ENCODE results near the gene RAB34.

The RAB34 gene

DNA sequence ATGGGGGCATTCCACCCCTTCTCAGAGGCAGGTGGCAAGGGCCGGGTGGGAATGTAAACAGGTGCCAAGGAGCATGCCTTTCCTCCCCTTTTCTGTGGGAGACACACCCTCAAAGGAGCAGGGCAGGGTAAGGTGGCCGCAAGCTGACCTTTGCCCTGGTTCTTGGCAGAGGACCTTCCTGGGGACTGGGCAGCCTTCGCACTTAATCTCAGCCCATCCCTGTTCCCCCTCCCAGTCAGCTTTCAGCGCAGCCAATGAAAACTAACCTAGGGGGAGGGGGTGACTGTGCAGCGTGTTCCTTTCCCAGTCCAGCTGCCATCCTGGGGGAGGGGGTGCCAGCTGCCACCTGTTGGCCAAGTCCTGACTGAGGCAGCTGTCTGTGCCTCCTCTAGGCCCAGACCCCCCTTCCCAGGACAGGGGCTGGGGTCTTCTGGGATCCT is 29.0 kb upstream of the RAB34 start:
- Histone ChIP-seq H3F3A (ENCODE audit: insufficient read depth) (peaks cover 87% of the 10 kb centered on the region), H3K36me3 (ENCODE audit: low read length) (peaks cover 26% of the 10 kb centered on the region), H4K20me1 (ENCODE audit: low read depth, low read length) (peaks cover 7% of the 10 kb centered on the region), H3K9me3 (ENCODE audit: insufficient read depth, low read length) (no peaks in the 10 kb centered on the region), H3K27me3 (ENCODE audit: low read length) (no peaks in the 10 kb centered on the region), H2AFZ (ENCODE audit: low read depth, low read length, severe bottlenecking) (no peak overlapping the region), H3K4me2 (ENCODE audit: low read depth, low read length, poor library complexity, severe bottlenecking) (peak overlapping the region; percentile 71), H3K9me2 (replicated peaks; ENCODE audit: insufficient read depth, low read length) (no peaks in the 10 kb centered on the region), H3K79me2 (ENCODE audit: insufficient read depth, low read length) (peaks cover 49% of the 10 kb centered on the region), H3K4me3 (ENCODE audit: insufficient read depth, low read length, poor library complexity, severe bottlenecking) (peak overlapping the region; percentile 98), H3K27ac (ENCODE audit: low read depth, low read length) (peak overlapping the region; percentile 99), H3K9ac (ENCODE audit: low read length) (peak overlapping the region; percentile 99)
- no peak for TF ChIP-seq EZH2phosphoT487 (conservative IDR thresholded peaks at IDR 0.05; ENCODE audit: low read length)
- TF ChIP-seq, protein P1, sequence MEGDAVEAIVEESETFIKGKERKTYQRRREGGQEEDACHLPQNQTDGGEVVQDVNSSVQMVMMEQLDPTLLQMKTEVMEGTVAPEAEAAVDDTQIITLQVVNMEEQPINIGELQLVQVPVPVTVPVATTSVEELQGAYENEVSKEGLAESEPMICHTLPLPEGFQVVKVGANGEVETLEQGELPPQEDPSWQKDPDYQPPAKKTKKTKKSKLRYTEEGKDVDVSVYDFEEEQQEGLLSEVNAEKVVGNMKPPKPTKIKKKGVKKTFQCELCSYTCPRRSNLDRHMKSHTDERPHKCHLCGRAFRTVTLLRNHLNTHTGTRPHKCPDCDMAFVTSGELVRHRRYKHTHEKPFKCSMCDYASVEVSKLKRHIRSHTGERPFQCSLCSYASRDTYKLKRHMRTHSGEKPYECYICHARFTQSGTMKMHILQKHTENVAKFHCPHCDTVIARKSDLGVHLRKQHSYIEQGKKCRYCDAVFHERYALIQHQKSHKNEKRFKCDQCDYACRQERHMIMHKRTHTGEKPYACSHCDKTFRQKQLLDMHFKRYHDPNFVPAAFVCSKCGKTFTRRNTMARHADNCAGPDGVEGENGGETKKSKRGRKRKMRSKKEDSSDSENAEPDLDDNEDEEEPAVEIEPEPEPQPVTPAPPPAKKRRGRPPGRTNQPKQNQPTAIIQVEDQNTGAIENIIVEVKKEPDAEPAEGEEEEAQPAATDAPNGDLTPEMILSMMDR (IDR thresholded peaks at IDR 0.05; ENCODE audit: insufficient read depth, low read length, poor library complexity, severe bottlenecking) = no peak

DNA sequence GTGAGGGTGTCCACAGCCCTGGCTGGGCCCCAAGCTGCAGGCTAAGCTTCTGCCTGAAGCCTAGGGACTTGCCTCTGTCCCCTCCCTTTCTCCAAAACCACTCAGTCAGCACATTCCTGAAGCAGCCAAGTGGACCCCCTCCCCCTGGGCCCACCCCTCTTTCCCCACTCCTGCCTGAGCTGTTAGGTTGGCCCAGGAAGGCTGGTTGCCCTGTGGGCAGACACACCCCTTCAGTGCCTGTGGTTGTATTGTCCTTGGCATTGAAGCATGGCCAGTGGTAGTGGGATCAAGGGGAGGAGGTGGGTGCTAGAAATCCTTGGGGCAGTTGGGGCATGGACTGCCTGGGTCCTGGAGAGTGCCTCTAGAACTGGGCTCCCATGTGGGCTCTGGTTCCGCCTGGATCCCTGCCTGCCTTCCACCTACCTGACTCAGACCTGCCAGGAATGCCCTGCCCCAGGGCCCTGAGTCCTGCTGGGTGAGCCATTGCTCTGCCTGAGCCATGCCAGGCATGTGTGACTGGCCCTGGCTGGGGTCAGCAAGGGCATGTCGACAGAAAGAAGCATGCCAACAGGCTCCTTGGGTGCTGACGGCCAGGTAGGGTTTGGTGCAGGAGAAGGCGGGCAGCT is 28.2 kb upstream of the RAB34 start:
- peak overlapping the region; percentile 99 for H3K27ac ChIP-seq (ENCODE audit: low read depth, low read length)
- H3K4me3 ChIP-seq (ENCODE audit: insufficient read depth, low read length, poor library complexity, severe bottlenecking) = peak overlapping the region; percentile 98
- peaks cover 21% of the 10 kb centered on the region for H3K36me3 ChIP-seq (ENCODE audit: low read length)
- H3K27me3 ChIP-seq (ENCODE audit: low read length) = no peaks in the 10 kb centered on the region
- H4K20me1 ChIP-seq (ENCODE audit: low read depth, low read length) = peaks cover 6% of the 10 kb centered on the region
- H3K4me2 ChIP-seq (ENCODE audit: low read depth, low read length, poor library complexity, severe bottlenecking) = peak overlapping the region; percentile 71
- H3K9me3 ChIP-seq (ENCODE audit: insufficient read depth, low read length) = no peaks in the 10 kb centered on the region
- H3F3A ChIP-seq (ENCODE audit: insufficient read depth) = peaks cover 88% of the 10 kb centered on the region
- no peaks in the 10 kb centered on the region for H3K9me2 ChIP-seq (replicated peaks; ENCODE audit: insufficient read depth, low read length)
- no peak for TF ChIP-seq EZH2phosphoT487 (conservative IDR thresholded peaks at IDR 0.05; ENCODE audit: low read length)
- TF ChIP-seq, protein P1 (IDR thresholded peaks at IDR 0.05; ENCODE audit: insufficient read depth, low read length, poor library complexity, severe bottlenecking) = no peak
- H3K9ac ChIP-seq (ENCODE audit: low read length) = peak overlapping the region; percentile 99
- H2AFZ ChIP-seq (ENCODE audit: low read depth, low read length, severe bottlenecking) = no peak overlapping the region
- peaks cover 49% of the 10 kb centered on the region for H3K79me2 ChIP-seq (ENCODE audit: insufficient read depth, low read length)

DNA sequence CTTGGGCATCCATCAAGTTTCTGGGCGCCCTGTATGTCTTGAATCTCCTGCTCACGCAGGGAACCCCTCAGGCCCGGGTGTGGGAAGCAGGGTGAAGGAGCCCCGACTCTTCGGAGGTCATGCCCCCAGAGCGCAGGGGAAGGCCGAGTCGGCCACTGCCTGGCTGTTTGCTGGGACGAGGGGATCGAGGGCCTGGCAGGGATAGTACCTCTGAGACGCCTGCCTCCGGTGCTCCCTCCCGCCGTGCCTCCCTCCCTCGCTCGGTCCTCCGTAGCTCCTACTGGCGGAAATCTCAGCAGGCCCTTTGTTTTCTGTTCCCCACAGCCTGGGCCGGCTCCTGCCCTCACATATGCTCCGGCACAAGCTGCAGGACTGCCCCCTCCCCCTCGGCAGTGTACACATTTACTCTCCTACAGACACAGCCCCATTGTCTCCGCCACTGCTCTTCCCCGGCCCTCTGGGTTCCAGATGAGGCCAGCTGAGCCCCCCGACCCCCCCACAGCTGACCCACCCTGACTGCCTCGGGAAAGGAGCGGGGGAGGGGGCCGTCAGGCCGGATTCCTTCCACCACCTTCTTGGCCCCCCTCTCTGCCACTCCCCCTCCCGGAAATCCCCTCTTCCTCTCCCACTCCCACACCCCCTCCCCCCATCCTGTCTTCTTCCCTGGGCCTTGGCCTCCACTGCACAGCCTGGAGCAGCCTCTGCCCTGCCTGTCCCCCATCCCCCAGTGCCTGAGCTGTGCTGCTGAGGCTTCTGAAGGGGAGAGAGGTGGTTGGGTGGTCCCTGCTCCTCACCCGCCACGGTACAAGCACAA is 27.5 kb upstream of the RAB34 start:
- H2AFZ ChIP-seq (ENCODE audit: low read depth, low read length, severe bottlenecking) = no peak overlapping the region
- no peaks in the 10 kb centered on the region for H3K9me3 ChIP-seq (ENCODE audit: insufficient read depth, low read length)
- H3K9ac ChIP-seq (ENCODE audit: low read length) = peak overlapping the region; percentile 99
- no peaks in the 10 kb centered on the region for H3K9me2 ChIP-seq (replicated peaks; ENCODE audit: insufficient read depth, low read length)
- H3K27ac ChIP-seq (ENCODE audit: low read depth, low read length) = peak overlapping the region; percentile 99
- H3K27me3 ChIP-seq (ENCODE audit: low read length) = no peaks in the 10 kb centered on the region
- peak overlapping the region; percentile 71 for H3K4me2 ChIP-seq (ENCODE audit: low read depth, low read length, poor library complexity, severe bottlenecking)
- H4K20me1 ChIP-seq (ENCODE audit: low read depth, low read length) = no peaks in the 10 kb centered on the region; the same call in 1 of the 2 replicates
- peaks cover 42% of the 10 kb centered on the region for H3K79me2 ChIP-seq (ENCODE audit: insufficient read depth, low read length)
- peaks cover 88% of the 10 kb centered on the region for H3F3A ChIP-seq (ENCODE audit: insufficient read depth)
- H3K4me3 ChIP-seq (ENCODE audit: insufficient read depth, low read length, poor library complexity, severe bottlenecking) = peak overlapping the region; percentile 98
- H3K36me3 ChIP-seq (ENCODE audit: low read length) = peaks cover 14% of the 10 kb centered on the region
- TF ChIP-seq EZH2phosphoT487 (conservative IDR thresholded peaks at IDR 0.05; ENCODE audit: low read length) = no peak

Data from SU-DHL-6 (cell line).